ENCODE measurements around the gene ZNF700.
"Not testable (repeated sequence)": the region's sequence is repeated elsewhere in the genome, so short reads cannot be mapped to it uniquely, and the experiment has no call there.

ZNF700 gene

DNA sequence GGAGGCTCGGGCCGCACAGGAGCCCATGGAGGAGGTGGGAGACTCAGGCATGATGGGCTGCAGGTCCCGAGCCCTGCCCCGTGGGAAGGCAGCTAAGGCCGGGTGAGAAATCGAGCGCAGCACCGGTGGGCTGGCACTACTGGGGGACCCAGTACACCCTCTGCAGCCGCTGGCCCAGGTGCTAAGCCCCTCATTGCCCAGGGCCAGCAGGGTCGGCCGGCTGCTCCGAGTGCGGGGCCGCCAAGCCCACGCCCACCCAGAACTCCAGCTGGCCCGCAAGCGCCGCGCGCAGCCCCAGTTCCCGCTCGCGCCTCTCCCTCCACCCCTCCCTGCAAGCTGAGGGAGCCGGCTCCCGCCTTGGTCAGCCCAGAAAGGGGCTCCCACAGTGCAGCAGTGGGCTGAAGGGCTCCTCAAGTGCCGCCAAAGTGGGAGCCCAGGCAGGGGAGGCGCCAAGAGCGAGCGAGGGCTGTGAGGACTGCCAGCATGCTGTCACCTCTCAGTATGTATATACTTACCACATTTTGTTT lies 16.5 kb downstream of the ZNF700 start:
- DNase-seq, result not testable (repeated sequence)

DNA sequence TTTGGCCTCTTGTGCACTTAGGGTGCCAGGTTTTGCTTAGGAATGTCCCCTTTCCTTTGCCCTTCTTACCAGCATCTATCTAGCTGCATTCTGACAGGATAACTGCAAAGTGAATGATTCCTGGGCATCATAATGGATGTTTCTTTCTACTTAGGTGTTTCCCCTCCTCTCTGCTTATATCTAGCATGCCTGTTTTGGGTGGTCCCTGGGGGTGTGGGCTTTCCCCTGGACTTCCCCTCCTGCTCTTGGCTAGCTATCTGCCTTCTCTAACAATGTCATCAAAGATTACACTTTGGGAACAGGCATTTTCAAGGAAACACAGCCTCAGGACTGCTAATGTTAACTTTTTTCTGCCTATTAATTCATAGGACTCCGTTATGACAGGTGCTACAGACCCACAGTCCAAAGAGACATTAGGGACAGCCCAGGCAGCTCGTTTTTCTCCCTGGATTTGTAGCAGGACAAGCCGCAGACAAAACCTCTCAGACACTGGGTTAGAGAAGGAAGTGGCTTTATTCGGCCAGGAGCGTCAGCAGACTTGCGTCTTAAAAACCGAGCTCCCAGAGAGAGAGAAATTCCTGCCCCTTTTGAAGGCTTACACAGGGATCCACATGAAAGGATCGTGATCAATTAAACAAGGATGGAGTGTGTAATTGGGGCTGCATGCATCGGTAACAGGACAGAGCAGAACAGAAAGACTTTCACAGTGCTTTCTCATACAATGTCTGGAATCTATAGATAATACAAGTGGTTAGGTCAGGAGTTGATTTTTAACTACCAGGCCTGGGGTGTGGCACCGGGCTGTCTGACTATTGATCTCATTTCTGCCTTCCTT lies 17.3 kb downstream of the ZNF700 start:
- DNase-seq, result no peak

GRCh38 chr19:11942843-11943108 lies 17.9 kb downstream of the ZNF700 start:
- peak; percentile 29 for DNase-seq

GRCh38 chr19:11944656-11945055 lies 19.7 kb downstream of the ZNF700 start:
- DNase-seq, result no peak

GRCh38 chr19:11948646-11949045 lies 23.7 kb downstream of the ZNF700 start:
- DNase-seq, result no peak

- no peak for DNase-seq
Measured at GRCh38 chr19:11949201-11949600, 24.3 kb downstream of the ZNF700 start.

DNA sequence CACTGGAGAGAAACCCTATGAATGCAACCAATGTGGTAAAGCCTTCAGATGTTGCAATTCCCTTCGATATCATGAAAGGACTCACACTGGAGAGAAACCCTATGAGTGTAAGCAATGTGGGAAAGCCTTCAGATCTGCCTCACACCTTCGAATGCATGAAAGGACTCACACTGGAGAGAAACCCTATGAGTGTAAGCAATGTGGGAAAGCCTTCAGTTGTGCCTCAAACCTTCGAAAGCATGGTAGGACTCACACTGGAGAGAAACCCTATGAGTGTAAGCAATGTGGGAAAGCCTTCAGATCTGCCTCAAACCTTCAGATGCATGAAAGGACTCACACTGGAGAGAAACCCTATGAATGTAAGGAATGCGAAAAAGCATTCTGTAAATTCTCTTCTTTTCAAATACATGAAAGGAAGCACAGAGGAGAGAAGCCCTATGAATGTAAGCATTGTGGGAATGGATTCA lies 24.7 kb downstream of the ZNF700 start:
- not testable (repeated sequence) for DNase-seq

GRCh38 chr19:11950312-11950711 lies 25.4 kb downstream of the ZNF700 start:
- DNase-seq, result no peak

GRCh38 chr19:11963566-11964355 lies 38.9 kb downstream of the ZNF700 start:
- peak; percentile 84 for DNase-seq

- DNase-seq, result no peak
Measured at GRCh38 chr19:11964496-11964857, 39.6 kb downstream of the ZNF700 start.

DNA sequence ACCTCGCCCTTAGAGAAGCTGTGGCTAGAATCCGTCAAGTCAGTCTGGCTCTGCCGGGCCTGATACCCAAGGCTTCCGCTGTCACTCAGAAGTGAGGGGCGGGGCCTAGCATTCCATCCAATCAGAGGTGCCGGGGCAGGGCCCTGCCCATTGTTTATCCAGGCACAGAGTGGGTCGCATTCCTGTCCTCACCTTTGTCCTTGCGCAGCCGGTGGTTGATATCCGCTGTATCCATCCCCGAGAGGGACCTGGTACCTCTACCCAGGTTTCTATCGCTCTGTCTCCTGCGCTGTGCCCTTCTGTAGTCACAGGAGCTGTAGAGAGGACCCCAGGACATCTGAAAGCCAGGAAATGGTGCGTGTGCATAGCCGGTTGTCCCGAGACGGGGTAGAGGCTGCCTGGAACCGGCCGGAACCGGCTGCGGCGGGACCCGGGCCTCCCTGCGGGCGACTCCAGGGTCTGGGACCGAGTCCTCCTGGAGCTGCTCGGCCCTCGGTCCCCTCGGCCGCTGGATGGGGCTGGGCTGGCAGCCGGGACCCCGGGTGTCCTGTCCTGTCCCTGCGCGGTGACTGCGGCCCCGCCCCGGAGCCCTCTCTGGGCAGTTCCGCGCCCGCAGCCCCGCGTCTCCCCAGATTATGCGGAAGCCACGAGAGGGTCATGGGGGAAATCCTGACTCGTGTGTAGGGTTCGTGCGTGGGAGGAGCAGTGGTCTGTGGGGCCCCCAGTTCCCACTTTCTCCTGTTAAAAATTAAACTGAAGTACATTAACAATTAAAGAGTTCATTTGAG lies 40.1 kb downstream of the ZNF700 start, which contains the start of gene ZNF763:
TSS of gene ZNF763 (plus strand) at position 183 of the 788 bp plus-strand sequence. CDS start at position 352, 169 bp downstream.
- DNase-seq, result peak; percentile 95

DNA sequence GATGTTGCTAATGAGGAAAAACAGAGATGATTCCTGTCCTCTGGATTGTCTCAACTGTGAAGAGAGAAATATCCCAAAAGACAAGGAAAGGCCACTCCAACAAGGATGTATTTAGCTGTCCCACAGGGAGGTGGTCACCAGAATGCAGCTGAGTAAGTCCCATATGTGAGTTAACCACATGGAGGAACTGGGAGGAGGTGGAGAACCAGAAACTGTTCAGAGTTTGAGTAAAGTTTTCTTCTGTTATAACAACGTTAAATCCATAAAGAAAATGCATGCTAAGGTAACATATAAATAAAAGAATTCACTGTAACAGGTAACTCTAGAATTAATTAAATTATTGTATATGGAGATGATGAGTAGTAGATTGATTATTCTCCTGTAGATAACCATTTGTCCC lies 45.3 kb downstream of the ZNF700 start:
- no peak for DNase-seq

DNA sequence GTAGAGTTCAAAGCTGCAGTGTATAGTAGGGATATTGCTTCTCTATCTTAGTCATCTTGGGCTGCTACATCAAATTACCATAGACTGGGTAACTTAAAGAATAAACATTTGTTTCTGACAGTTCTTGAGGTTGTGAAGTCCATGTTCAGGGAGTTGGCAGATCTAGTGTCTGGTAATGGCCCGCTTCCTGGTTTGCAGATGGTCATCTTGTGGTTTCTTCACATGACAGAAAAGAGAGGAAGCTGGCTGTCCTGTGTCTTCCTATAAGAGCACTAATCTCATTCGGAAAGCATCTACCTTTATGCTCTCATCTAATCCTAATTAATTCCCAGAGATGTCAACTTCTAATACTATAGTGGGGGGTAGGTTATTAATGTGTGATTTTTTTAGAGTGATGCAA lies 46.1 kb downstream of the ZNF700 start:
- no peak for DNase-seq

DNA sequence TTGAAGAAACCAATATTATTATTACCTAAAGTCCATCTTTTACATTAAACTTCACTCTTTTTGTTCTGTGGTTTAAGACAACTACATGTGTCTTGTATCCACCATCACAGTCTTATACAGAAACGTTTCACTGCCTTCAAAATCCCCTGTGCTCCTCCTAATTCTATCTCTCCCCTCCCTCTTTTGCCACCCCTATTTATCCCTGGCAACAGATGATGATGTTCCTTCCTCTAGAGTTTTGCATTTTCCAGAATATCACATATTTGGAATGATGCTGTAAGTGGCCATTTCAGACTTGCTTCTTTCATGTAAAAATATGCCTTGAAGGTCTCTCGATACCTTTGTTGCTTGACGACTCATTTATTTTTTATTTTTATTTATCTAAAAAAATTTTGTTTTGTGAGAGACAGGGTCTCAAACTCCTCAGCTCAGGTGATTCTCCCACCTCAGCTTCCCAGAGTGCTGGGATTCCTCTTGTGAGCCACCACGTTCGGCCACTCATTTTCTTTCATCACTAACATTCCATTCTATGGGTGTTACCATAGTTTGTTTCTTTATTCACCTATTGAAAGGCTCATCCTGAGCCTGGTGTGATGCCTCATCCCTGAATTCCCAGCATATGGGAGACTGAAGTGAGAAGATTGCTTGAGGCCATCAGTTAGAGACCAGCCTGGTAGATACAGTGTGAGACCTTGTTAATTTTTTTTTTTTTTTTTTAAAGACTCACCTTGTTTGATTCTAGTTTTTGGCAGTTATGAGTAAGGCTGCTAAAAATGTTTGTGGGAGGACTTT lies 48.3 kb downstream of the ZNF700 start:
- DNase-seq, result no peak

DNA sequence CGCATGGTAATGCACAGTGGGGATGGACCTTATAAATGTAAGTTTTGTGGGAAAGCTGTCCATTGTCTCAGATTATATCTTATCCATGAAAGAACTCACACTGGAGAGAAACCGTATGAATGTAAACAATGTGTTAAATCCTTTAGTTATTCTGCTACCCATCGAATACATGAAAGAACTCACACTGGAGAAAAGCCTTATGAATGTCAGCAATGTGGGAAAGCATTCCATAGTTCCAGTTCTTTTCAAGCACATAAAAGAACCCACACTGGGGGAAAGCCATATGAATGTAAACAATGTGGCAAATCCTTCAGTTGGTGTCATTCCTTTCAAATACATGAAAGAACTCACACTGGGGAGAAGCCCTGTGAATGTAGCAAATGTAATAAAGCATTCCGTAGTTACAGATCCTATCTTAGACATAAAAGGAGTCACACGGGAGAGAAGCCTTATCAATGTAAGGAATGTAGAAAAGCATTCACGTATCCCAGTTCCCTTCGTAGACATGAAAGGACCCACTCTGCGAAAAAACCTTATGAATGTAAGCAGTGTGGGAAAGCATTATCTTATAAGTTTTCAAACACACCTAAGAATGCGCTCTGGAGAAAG lies 53.7 kb downstream of the ZNF700 start:
- no peak for DNase-seq

DNA sequence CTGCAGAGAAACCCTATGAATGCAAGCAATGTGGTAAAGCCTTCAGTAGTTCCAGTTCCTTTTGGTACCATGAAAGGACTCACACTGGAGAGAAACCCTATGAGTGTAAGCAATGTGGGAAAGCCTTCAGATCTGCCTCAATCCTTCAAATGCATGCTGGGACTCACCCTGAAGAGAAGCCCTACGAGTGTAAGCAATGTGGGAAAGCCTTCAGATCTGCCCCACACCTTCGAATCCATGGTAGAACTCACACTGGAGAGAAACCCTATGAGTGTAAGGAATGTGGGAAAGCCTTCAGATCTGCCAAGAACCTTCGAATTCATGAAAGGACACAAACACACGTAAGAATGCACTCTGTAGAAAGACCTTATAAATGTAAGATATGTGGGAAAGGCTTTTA lies 54.6 kb downstream of the ZNF700 start:
- no peak for DNase-seq

- DNase-seq, result no peak
Measured at GRCh38 chr19:11982526-11982925, 57.6 kb downstream of the ZNF700 start.

- peak; percentile 37 for DNase-seq
Measured at GRCh38 chr19:11984986-11985385, 60.1 kb downstream of the ZNF700 start.

- DNase-seq, result no peak
Measured at GRCh38 chr19:11986754-11987153, 61.8 kb downstream of the ZNF700 start.

DNA sequence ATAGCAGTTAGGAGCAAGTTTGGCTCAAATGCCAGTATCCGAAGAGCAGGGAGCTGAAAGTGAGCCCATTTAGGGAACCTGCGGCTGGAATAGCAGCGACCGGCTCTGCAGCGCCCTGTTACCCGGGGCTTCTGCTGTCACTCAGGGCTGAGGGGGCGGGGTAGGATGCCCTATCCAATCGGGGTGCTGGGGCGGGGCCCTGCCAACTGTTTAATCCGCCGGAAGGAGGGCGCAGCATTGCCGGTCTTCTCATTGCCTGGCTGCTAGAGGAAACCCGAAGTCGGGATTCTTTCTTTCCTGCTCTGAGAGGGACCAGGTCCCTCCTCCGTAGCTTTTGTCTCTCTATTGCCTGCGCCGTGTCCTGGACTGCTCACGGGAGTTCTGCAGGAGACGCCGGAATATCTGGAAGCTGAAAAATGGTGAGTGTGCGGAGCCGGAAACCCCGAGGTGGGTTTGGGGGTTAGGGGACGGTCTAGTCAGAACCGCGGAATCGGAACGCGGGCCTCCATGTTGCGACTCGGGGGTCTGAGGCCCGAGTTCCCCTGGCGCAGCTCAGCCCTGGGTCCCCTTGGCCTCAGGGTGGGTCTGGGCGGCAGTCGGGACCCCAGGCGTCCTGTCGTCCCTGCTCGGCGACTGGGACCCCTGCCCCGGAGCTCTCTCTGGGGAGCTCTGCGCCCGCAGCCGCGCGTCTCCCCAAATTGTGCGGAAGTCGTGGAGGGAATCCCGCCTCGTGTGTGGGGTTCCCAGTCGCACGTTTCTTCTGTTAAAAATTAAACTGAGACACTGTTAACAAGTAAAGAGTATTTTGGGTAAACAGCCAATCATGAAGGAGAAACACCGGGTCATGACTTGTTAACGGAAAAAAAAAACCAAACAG lies 62.7 kb downstream of the ZNF700 start:
- peak; percentile 96 for DNase-seq

DNA sequence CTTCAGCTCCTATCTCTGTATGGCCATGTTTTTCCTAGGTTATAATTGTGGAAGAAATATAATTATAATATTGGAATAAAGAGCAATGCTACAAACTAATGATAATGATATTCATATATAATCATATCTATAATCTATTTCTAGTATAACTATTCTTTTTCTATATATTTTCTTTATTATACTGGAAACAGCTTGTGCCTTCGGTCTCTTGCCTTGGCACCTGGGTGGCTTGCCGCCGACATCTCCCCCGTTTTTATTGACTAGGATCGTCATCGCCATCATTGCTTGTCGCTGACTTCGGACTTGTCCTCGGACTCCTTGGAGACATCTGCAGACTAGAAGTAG lies 64.2 kb downstream of the ZNF700 start:
- DNase-seq, result no peak

Data from hematopoietic multipotent progenitor cell treated with erythropoietin and hydrocortisone succinate and interleukin-3 and kit ligand, for 8 days (in vitro differentiated cells).